GM23338 (cell line): ENCODE data around the gene EDIL3. TPM values are rescaled to one million over a fixed set of nuclear protein-coding genes. Genes with fewer than 3 reads are reported as not detected.

Experiments used
- ATAC-seq: fragments of 200-7000 bp; cut with Tn5 transposase; 3 replicates; pipeline ENCODE4 v1.9.1; 2020
- DNase-seq: peaks from one replicate; pipeline ENCODE4 v3.0.0-alpha.2; 2015; ENCODE audit warnings: low spot score
- H2AFZ ChIP-seq: fragments of 200-600 bp; sonication (generic); 2 replicates; pipeline ENCODE4 v1.8.0; 2016; ENCODE audit warnings: antibody characterized with exemption, mild to moderate bottlenecking, moderate library complexity
- H3F3A ChIP-seq: fragments of 200-600 bp; sonication (generic); replicated peaks from 2 replicates; pipeline ENCODE4 v1.8.0; 2017; ENCODE audit warnings: antibody characterized with exemption, mixed run types, low read depth
- H3K27ac ChIP-seq: fragments of 200-600 bp; sonication (generic); 2 replicates; pipeline ENCODE4 v1.6.1; 2016; ENCODE audit warnings: low read depth
- H3K27me3 ChIP-seq: fragments of 200-600 bp; sonication (generic); 2 replicates; pipeline ENCODE4 v1.8.0; 2016; ENCODE audit warnings: mild to moderate bottlenecking, mixed run types, moderate library complexity; ENCODE audit not compliant: insufficient read depth
- H3K36me3 ChIP-seq: fragments of 200-600 bp; sonication (generic); 2 replicates; pipeline ENCODE4 v1.8.0; 2016; ENCODE audit warnings: mild to moderate bottlenecking; ENCODE audit not compliant: insufficient read depth
- H3K4me1 ChIP-seq: fragments of 200-600 bp; sonication (generic); 2 replicates; pipeline ENCODE4 v1.8.0; 2016; ENCODE audit warnings: mild to moderate bottlenecking, moderate library complexity; ENCODE audit not compliant: insufficient read depth
- H3K4me2 ChIP-seq: fragments of 200-600 bp; sonication (generic); 2 replicates; pipeline ENCODE4 v1.7.1; 2017; ENCODE audit warnings: mixed run types
- H3K4me3 ChIP-seq: fragments of 200-600 bp; sonication (generic); 2 replicates; pipeline ENCODE4 v1.6.1; 2016; ENCODE audit warnings: mixed run types
- H3K79me2 ChIP-seq: fragments of 200-600 bp; sonication (generic); replicated peaks from 2 replicates; pipeline ENCODE4 v1.8.0; 2017; ENCODE audit warnings: mild to moderate bottlenecking; ENCODE audit not compliant: insufficient read depth
- H3K9me2 ChIP-seq: fragments of 200-600 bp; sonication (generic); 2 replicates; pipeline ENCODE4 v1.8.0; 2017; ENCODE audit not compliant: insufficient read depth
- H4K20me1 ChIP-seq: fragments of 200-600 bp; sonication (generic); replicated peaks from 2 replicates; pipeline ENCODE4 v1.8.0; 2017; ENCODE audit warnings: mild to moderate bottlenecking; ENCODE audit not compliant: insufficient read depth
- H3K27ac Mint-ChIP-seq: 2 replicates; pipeline ENCODE4 v1.8.0; 2020; ENCODE audit warnings: inconsistent platforms, mild to moderate bottlenecking, moderate library complexity, mixed read lengths
- H3K27me3 Mint-ChIP-seq: 3 replicates; pipeline ENCODE4 v1.8.0; 2022; ENCODE audit warnings: low read depth, mild to moderate bottlenecking, moderate library complexity, mixed read lengths, inconsistent platforms; ENCODE audit not compliant: insufficient read depth, poor library complexity
- H3K36me3 Mint-ChIP-seq: 3 replicates; pipeline ENCODE4 v1.8.0; 2021; ENCODE audit warnings: low read depth, mild to moderate bottlenecking, inconsistent platforms, moderate library complexity, mixed read lengths
- H3K4me1 Mint-ChIP-seq: 3 replicates; pipeline ENCODE4 v1.8.0; 2020; ENCODE audit warnings: mild to moderate bottlenecking, inconsistent platforms, mixed read lengths
- H3K4me3 Mint-ChIP-seq: 3 replicates; pipeline ENCODE4 v1.8.0; 2021; ENCODE audit warnings: moderate library complexity, mild to moderate bottlenecking, inconsistent platforms, mixed read lengths
- H3K9me3 Mint-ChIP-seq: 3 replicates; pipeline ENCODE4 v1.8.0; 2020; ENCODE audit warnings: moderate library complexity, mild to moderate bottlenecking, inconsistent platforms, mixed read lengths
- CREB1 ChIP-seq: fragments of 250-450 bp; sonication (Bioruptor Pico); IDR thresholded peaks from 2 replicates; pipeline ENCODE4 v1.5.0; 2020; ENCODE audit warnings: low read depth, mild to moderate bottlenecking, moderate library complexity
- CTCF ChIP-seq, 2 experiments: fragments of 200-600 bp in 1 of 2; sonication (generic) in 1 of 2; conservative IDR thresholded peaks; 2 replicates each; pipeline versions ENCODE4 v1.5.1 to v1.6.1; 2016 to 2017; ENCODE audit warnings: antibody characterized with exemption in 2 of 2, low read depth in 2 of 2, mild to moderate bottlenecking in 2 of 2, moderate library complexity in 1 of 2
- ETS1 ChIP-seq: IDR thresholded peaks from 2 replicates; pipeline ENCODE4 v1.6.1; 2016; ENCODE audit warnings: antibody characterized with exemption
- EZH2 ChIP-seq: fragments of 200-600 bp; sonication (generic); IDR thresholded peaks from one replicate; pipeline ENCODE4 v1.8.0; 2017; ENCODE audit warnings: antibody characterized with exemption, mild to moderate bottlenecking, low read depth; ENCODE audit not compliant: unreplicated experiment
- EZH2phosphoT487 ChIP-seq: fragments of 200-600 bp; sonication (generic); IDR thresholded peaks from one replicate; pipeline ENCODE4 v1.8.1; 2018; ENCODE audit warnings: antibody characterized with exemption; ENCODE audit not compliant: unreplicated experiment
- JUNB ChIP-seq: IDR thresholded peaks from one replicate; pipeline ENCODE4 v1.6.1; 2016; ENCODE audit warnings: antibody characterized with exemption; ENCODE audit not compliant: unreplicated experiment
- NANOG ChIP-seq: IDR thresholded peaks from 2 replicates; pipeline ENCODE4 v1.6.1; 2016; ENCODE audit warnings: antibody characterized with exemption, borderline replicate concordance
- POLR2AphosphoS5 ChIP-seq: IDR thresholded peaks from 2 replicates; pipeline ENCODE4 v1.6.1; 2016; ENCODE audit warnings: antibody characterized with exemption, low read depth
- REST ChIP-seq: IDR thresholded peaks from one replicate; pipeline ENCODE4 v1.6.1; 2018; ENCODE audit warnings: antibody characterized with exemption; ENCODE audit not compliant: unreplicated experiment
- STAT1 ChIP-seq: IDR thresholded peaks from one replicate; pipeline ENCODE4 v1.6.1; 2016; ENCODE audit warnings: antibody characterized with exemption; ENCODE audit not compliant: unreplicated experiment
- ZNF114 ChIP-seq: fragments of 250-450 bp; sonication (Bioruptor Pico); IDR thresholded peaks from 2 replicates; pipeline ENCODE4 v1.5.0; 2020; ENCODE audit warnings: mild to moderate bottlenecking, moderate library complexity
- ZNF331 ChIP-seq: fragments of 250-450 bp; sonication (Bioruptor Pico); IDR thresholded peaks from 2 replicates; pipeline ENCODE4 v1.5.0; 2020; ENCODE audit warnings: low read depth, mild to moderate bottlenecking, moderate library complexity
- ZNF462 ChIP-seq: fragments of 250-450 bp; sonication (Bioruptor Pico); IDR thresholded peaks from 2 replicates; pipeline ENCODE4 v1.5.0; 2020; ENCODE audit warnings: mild to moderate bottlenecking, moderate library complexity
- polyA plus RNA-seq: library from polyadenylated mRNA; unstranded; fragments of >200 nt; fragmentation: Nextera tagmentation; extraction: Ambion mirVana; gene quantifications from 2 replicates; pipeline ENCODE4 v1.2.1, GENCODE V29; 2016
- total RNA-seq: library from RNA; depleted of rRNA; stranded (reverse); fragments of >200 nt; shearing (Covaris generic); gene quantifications from 2 replicates; pipeline ENCODE4 v1.2.3, GENCODE V29; 2014

EDIL3 gene
- total and polyA plus RNA-seq, 2 experiments from 2014 or later = 43.3 to 61.9 TPM

GRCh38 chr5:84298628-84299027, 86.1 kb downstream of the EDIL3 start:
- H4K20me1 ChIP-seq = no peaks in the 10 kb centered on the region
- no peaks in the 10 kb centered on the region for H3K36me3 ChIP-seq
- H3K79me2 ChIP-seq = 0 out of 2 replicates have a peak, but pooled peaks cover 6% of the 10 kb centered on the region
- H3K27ac ChIP-seq = no peak overlapping the region
- Mint-ChIP-seq H3K27ac (no peak overlapping the region), H3K9me3 (peaks cover 3% of the 10 kb centered on the region; the same call in 1 of the 3 replicates), H3K4me3 (no peak overlapping the region), H3K4me1 (peaks cover 5% of the 10 kb centered on the region; the same call in 1 of the 3 replicates), H3K36me3 (peaks cover 7% of the 10 kb centered on the region; the same call in 1 of the 3 replicates), H3K27me3 (no peaks in the 10 kb centered on the region)
- no peak overlapping the region for H3K4me3 ChIP-seq
- H3K27me3 ChIP-seq = no peaks in the 10 kb centered on the region
- no peaks in the 10 kb centered on the region for H3F3A ChIP-seq
- no peak overlapping the region for H2AFZ ChIP-seq
- H3K9me2 ChIP-seq = no peaks in the 10 kb centered on the region
- TF ChIP-seq JUNB (no peak), CREB1 (CRISPR knock-in tag) (no peak), EZH2phosphoT487 (no peak), CTCF (conservative IDR thresholded peaks at IDR 0.05; ENCODE audit: low read depth in 2 of 2) (no peak), REST (no peak), POLR2AphosphoS5 (no peak), ZNF114 (CRISPR knock-in tag) (no peak), STAT1 (no peak), ETS1 (no peak), ZNF331 (no peak), ZNF462 (CRISPR knock-in tag) (no peak), EZH2 (no peak), NANOG (no peak)
- no peaks in the 10 kb centered on the region for H3K4me1 ChIP-seq
- DNase-seq (no peak), ATAC-seq (no peak)
- H3K4me2 ChIP-seq = no peak overlapping the region
